WTC11 (cell line): ENCODE data around the gene OR51B2.

Experiments used
- CTCF ChIP-seq: fragments of 200-600 bp; IDR thresholded peaks from 2 replicates; pipeline ENCODE4 v1.8.0; 2022; ENCODE audit warnings: antibody characterized with exemption
- MAX ChIP-seq: sonication (generic); formaldehyde crosslinking; IDR thresholded peaks from 2 replicates; pipeline ENCODE4 v1.8.0; 2022; ENCODE audit warnings: mild to moderate bottlenecking, missing genetic modification reagents
- MYBL2 ChIP-seq: sonication (generic); formaldehyde crosslinking; IDR thresholded peaks from 2 replicates; pipeline ENCODE4 v1.8.1; 2023; ENCODE audit warnings: mild to moderate bottlenecking, moderate library complexity, missing genetic modification reagents
- ZBTB43 ChIP-seq: sonication (generic); formaldehyde crosslinking; IDR thresholded peaks from 2 replicates; pipeline ENCODE4 v1.8.1; 2023; ENCODE audit warnings: mild to moderate bottlenecking, missing genetic modification reagents

GRCh38 chr11:5351208-5351607, 27.1 kb upstream of the OR51B2 start, which contains the start of gene OR51B6:
- TF ChIP-seq CTCF (no peak), ZBTB43 (CRISPR knock-in tag) (no peak), MYBL2 (CRISPR knock-in tag) (no peak), MAX (CRISPR knock-in tag) (no peak)
